DND-41 (cell line): ENCODE data around the gene SDCBP2.

Experiments used
- ATAC-seq: fragments of 200-7000 bp; cut with Tn5 transposase; 3 replicates; pipeline ENCODE4 v1.9.1; 2021; ENCODE audit warnings: low read depth; ENCODE audit not compliant: insufficient read depth
- DNase-seq: peaks from one replicate; pipeline ENCODE4 v3.0.0-alpha.2; 2020
- H2AFZ ChIP-seq: 2 replicates; pipeline ENCODE4 v1.6.0; 2012; ENCODE audit warnings: low read depth, low read length
- H3K27ac ChIP-seq: 2 replicates; pipeline ENCODE4 v1.5.1; 2012; ENCODE audit warnings: low read length, inconsistent platforms
- H3K27me3 ChIP-seq: fragments of 200-600 bp; sonication (generic); 2 replicates; pipeline ENCODE4 v1.6.0; 2012; ENCODE audit warnings: low read length, mild to moderate bottlenecking, inconsistent platforms; ENCODE audit not compliant: insufficient read depth, poor library complexity
- H3K36me3 ChIP-seq: 2 replicates; pipeline ENCODE4 v1.5.1; 2012; ENCODE audit warnings: low read length, inconsistent platforms; ENCODE audit not compliant: insufficient read depth
- H3K4me1 ChIP-seq: 2 replicates; pipeline ENCODE4 v1.5.1; 2012; ENCODE audit warnings: mild to moderate bottlenecking, low read length; ENCODE audit not compliant: insufficient read depth
- H3K4me2 ChIP-seq: 2 replicates; pipeline ENCODE4 v1.6.0; 2012; ENCODE audit warnings: mild to moderate bottlenecking, moderate library complexity, low read length, inconsistent platforms; ENCODE audit not compliant: insufficient read depth
- H3K4me3 ChIP-seq, 2 experiments: fragments of 200-600 bp in 1 of 2; shearing (Covaris generic) in 1 of 2; 2 replicates each; pipeline ENCODE4 v1.5.1; 2012 to 2016; ENCODE audit warnings: inconsistent platforms in 2 of 2, low read length in 2 of 2, mild to moderate bottlenecking in 2 of 2, low read depth in 1 of 2, moderate library complexity in 1 of 2
- H3K79me2 ChIP-seq: 2 replicates; pipeline ENCODE4 v1.6.0; 2012; ENCODE audit warnings: low read length, inconsistent platforms; ENCODE audit not compliant: insufficient read depth
- H3K9ac ChIP-seq: 2 replicates; pipeline ENCODE4 v1.6.0; 2012; ENCODE audit warnings: low read depth, mild to moderate bottlenecking, inconsistent platforms, low read length, moderate library complexity
- H3K9me3 ChIP-seq: 2 replicates; pipeline ENCODE4 v1.5.1; 2012; ENCODE audit warnings: low read length, moderate library complexity, mild to moderate bottlenecking, inconsistent platforms; ENCODE audit not compliant: insufficient read depth, severe bottlenecking
- H4K20me1 ChIP-seq: 2 replicates; pipeline ENCODE4 v1.6.0; 2012; ENCODE audit warnings: low read length; ENCODE audit not compliant: insufficient read depth
- EZH2 ChIP-seq: IDR thresholded peaks from 3 replicates; pipeline ENCODE4 v1.6.1; 2012; ENCODE audit warnings: borderline replicate concordance, low read depth, mild to moderate bottlenecking, moderate library complexity, low read length, inconsistent platforms; ENCODE audit not compliant: severe bottlenecking
- TF ChIP-seq, protein P1 (sequence below): IDR thresholded peaks from 2 replicates; pipeline ENCODE4 v1.5.1; 2012; ENCODE audit warnings: borderline replicate concordance, low read length, moderate library complexity, mild to moderate bottlenecking; ENCODE audit not compliant: poor library complexity, severe bottlenecking; ENCODE audit errors: extremely low read depth

SDCBP2 gene

DNA sequence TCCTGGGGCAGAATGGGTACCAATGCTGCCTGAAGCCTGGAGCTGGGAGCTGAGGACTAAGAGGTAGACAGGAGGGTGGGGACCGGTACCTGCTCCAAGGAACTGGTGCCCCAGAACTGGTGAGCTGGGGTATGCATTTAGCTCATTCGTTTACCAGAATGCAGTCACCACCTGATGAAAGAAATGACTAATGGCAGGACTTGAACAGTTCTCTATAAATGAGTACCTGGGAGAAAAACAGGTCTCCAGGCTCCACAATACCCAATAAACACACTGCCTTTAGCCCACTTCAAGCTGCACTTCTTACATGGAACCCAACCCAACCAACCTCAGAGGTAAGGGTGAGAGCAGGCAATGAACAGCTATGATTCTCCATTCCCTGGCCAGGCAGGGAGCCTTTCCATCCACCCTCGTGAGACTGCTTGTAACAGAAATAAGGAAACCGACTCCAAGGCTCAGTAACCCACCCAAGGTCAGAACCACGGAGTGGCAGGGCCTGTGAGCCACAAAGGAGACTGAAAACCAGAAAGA lies 48.5 kb upstream of the SDCBP2 start:
- TF ChIP-seq EZH2 = no peak
- TF ChIP-seq, protein P1, sequence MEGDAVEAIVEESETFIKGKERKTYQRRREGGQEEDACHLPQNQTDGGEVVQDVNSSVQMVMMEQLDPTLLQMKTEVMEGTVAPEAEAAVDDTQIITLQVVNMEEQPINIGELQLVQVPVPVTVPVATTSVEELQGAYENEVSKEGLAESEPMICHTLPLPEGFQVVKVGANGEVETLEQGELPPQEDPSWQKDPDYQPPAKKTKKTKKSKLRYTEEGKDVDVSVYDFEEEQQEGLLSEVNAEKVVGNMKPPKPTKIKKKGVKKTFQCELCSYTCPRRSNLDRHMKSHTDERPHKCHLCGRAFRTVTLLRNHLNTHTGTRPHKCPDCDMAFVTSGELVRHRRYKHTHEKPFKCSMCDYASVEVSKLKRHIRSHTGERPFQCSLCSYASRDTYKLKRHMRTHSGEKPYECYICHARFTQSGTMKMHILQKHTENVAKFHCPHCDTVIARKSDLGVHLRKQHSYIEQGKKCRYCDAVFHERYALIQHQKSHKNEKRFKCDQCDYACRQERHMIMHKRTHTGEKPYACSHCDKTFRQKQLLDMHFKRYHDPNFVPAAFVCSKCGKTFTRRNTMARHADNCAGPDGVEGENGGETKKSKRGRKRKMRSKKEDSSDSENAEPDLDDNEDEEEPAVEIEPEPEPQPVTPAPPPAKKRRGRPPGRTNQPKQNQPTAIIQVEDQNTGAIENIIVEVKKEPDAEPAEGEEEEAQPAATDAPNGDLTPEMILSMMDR = no peak
- Histone ChIP-seq H3K79me2 (peaks cover 95% of the 10 kb centered on the region), H3K9ac (no peak overlapping the region), H3K4me1 (no peaks in the 10 kb centered on the region), H3K27ac (no peak overlapping the region), H3K9me3 (no peaks in the 10 kb centered on the region), H3K27me3 (no peaks in the 10 kb centered on the region), H3K36me3 (peaks cover 66% of the 10 kb centered on the region), H3K4me2 (no peak overlapping the region), H4K20me1 (peaks cover 85% of the 10 kb centered on the region), H2AFZ (no peak overlapping the region), H3K4me3 (no peak overlapping the region)
- DNase-seq (no peak), ATAC-seq (no peak)

DNA sequence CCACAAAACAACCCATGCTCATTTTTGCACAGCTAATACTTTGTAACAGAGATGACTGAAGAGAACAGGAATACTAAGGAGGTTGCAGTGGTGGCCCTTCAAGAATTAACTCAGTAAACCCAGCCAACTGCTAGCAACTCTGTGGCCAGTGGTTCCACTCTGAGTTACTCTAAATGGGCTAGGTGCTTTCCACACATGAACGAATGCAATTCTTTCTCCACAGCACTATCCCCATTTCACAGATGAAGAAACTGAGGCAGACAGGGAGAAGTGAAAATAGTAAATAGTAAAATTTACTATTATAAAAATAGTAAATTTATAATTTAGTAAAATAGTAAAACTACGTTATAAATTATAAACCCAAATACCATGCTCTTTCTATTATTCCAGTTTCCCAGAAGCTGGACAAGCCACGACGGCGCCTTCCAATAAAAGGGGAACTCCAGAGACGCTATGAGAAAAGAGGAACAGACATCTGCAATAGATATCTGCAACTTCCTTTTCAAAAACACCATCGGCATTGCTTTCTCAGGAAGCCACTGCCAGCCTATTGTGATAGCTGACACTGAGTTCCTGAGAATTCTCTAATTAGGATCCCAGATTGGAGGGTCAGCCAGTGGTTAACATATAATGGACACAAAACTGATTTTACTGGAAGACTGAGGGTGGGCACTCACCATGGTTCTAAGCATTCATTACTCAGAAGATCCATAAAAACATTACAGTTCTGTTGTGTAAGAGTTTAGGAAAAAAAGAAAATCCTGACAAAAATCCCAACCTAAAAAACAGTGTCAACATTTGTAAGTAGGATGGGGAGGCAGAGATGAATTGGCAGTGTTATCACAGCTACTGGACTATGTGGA lies 47.7 kb upstream of the SDCBP2 start:
- no peak overlapping the region for H3K27ac ChIP-seq
- DNase-seq = no peak
- H3K4me1 ChIP-seq = no peaks in the 10 kb centered on the region
- TF ChIP-seq EZH2 = no peak
- TF ChIP-seq, protein P1 = no peak
- no peaks in the 10 kb centered on the region for H3K9me3 ChIP-seq
- H3K9ac ChIP-seq = no peak overlapping the region
- ATAC-seq = no peak
- no peak overlapping the region for H3K4me2 ChIP-seq
- peaks cover 81% of the 10 kb centered on the region for H4K20me1 ChIP-seq
- H3K36me3 ChIP-seq = peaks cover 69% of the 10 kb centered on the region
- H3K79me2 ChIP-seq = peaks cover 91% of the 10 kb centered on the region
- no peak overlapping the region for H3K4me3 ChIP-seq
- no peaks in the 10 kb centered on the region for H3K27me3 ChIP-seq
- H2AFZ ChIP-seq = no peak overlapping the region

GRCh38 chr20:1376007-1376406 lies 47.1 kb upstream of the SDCBP2 start:
- H2AFZ ChIP-seq = no peak overlapping the region
- no peaks in the 10 kb centered on the region for H3K27me3 ChIP-seq
- no peak overlapping the region for H3K4me2 ChIP-seq
- peaks cover 75% of the 10 kb centered on the region for H3K36me3 ChIP-seq
- no peak overlapping the region for H3K27ac ChIP-seq
- no peak for TF ChIP-seq EZH2
- TF ChIP-seq, protein P1 = no peak
- ATAC-seq (no peak), DNase-seq (no peak)
- no peaks in the 10 kb centered on the region for H3K4me1 ChIP-seq
- no peaks in the 10 kb centered on the region for H3K9me3 ChIP-seq
- H3K4me3 ChIP-seq = no peak overlapping the region
- H4K20me1 ChIP-seq = peaks cover 80% of the 10 kb centered on the region
- peaks cover 91% of the 10 kb centered on the region for H3K79me2 ChIP-seq
- no peak overlapping the region for H3K9ac ChIP-seq
